ENCODE data around the gene PLCXD3.

The PLCXD3 gene

DNA sequence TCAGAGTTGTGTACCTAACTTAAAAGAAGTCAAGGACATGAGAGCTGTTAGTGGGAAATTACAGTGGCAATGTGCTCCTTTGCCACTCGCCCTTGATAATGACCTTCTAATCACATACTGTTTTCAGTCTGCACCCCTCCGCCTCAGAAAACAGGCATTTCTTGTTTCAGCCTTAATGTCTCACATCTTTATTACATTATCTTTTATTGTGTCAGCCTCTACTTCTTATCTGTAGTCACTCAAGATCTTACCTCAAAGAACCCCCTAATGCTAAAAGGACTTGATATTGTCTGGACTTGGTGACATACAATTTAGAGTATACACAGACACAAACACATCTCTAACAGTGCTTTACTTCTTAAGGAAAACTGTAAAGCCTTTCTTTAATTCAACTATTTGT lies 97.9 kb downstream of the PLCXD3 start:
- DNase-seq: no peak

DNA sequence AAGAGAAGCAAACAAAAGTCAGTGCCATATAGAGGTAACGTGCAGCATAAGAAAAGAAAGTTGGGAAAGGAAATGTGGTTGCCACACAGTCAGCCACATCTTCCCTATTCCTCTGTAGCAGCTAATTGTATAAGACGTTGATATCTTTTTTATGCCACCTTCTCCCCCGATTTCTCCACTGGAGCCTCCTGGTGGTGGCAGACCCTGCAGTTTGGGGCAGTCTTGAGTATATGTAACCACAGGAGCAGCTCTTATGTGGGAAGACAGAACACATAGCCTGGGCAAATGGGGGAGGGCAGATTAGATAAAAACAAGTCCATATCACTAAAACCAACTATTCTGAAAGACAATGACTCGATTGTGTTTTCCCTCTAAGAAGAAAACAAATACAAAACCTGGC lies 99.7 kb downstream of the PLCXD3 start:
- no peak for DNase-seq

DNA sequence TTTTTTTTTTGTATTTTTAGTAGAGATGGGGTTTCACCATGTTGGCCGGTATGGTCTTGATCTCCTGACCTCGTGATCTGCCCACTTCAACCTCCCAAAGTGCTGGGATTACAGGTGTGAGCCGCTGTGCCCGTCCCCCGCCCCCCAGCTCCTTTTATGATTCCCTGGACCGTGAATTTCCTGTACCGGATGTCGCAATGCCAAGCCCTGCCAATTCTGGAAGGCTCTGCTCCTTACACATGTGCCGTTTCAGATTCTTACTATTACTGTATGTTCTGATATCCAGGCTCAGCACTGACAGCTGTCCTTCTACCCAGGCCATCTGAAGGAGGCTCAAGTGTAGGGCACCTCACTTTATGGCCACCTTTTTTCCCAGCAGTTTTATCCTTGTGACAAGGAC lies 100.1 kb downstream of the PLCXD3 start:
- DNase-seq: no peak

DNA sequence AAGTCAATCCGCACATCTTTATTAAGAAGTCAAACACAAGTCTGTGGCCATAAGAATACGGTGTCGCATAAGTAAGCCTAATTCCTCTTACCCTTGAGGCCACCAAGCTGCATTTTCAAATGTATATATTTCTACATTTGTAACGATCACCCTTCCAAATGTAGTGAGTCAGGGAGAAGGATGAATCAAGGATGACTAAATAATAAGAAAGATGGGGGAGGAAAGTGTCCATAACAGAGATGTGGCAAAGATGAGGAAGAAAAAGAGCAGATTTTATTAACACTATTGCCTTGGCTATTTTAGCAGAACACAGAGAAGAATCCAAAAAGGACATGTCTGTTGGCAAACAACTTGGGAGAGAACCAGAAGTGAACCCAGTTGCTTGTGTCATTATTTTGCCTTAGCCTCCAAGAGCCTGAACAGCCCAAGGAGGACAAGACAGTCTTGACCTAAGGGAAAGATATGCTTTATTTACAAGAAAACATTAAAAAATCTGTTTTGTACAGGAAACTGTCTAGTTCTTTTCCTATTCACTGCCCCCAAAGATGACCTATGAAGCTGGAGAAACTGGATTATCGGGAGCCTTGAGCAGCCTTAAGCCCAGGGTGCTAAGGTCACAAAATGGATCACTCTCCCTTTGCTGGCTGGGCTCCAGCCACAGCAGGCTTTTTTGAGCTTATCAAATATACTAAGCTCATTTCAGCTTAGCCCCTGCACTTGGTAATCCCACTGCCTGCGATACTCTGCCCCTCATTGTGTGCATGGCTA lies 101.5 kb downstream of the PLCXD3 start:
- DNase-seq: no peak

DNA sequence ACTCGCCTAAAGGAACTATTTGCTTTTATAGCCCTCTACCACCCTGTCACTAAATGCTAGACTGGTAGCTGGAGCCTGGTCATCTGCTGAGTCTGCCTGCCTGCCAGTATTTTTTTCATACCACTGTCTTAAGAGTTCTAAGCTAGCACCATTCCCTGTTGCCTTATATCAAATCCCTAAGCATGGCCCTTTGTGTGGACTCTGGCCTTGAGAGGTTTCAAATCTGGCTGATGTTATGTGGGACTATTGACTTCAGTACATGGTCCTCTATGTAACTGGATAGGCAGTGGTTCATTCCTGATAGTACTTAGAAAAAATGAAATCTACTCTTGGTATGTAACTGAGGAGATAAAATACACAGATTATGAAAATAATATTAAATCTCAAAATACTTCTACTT lies 103.5 kb downstream of the PLCXD3 start:
- DNase-seq: no peak

DNA sequence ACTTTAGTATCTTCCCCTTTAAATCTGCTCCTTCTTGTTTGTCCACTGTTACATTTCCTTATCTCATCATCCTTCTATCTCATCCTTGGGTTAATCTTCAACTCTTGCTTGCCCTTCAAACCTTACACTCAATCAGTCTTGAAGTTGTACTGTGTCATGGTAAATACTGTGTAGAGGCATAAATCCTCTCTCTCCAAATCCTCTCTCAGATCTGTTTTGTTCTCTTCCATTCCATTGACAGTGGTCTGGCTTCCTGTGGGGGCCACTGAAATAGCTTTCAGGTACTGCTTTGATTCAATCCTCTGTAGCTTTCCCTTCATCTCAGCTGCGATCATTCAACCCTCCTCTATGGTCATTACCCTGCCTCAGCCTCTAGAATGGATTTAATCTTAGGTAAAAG lies 104.0 kb downstream of the PLCXD3 start:
- DNase-seq: no peak

DNA sequence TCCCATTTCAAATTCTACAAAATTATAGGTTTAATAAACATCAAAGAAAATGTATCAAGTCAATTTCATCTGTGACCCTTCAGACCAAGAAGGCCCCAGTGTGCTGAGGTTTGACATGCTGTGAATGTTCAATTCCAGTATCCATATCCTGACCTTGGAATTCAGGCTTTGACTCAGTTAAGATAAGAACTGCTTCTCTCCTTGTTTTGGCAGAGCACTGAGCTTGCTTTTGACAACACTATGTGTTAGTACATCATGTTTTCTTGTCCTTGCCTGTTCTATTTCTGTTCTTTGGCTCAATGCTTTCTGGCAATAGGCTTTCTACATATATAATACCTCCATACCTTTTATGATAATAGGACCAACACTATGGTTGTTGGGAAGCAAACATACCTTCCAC lies 105.6 kb downstream of the PLCXD3 start:
- DNase-seq: no peak

DNA sequence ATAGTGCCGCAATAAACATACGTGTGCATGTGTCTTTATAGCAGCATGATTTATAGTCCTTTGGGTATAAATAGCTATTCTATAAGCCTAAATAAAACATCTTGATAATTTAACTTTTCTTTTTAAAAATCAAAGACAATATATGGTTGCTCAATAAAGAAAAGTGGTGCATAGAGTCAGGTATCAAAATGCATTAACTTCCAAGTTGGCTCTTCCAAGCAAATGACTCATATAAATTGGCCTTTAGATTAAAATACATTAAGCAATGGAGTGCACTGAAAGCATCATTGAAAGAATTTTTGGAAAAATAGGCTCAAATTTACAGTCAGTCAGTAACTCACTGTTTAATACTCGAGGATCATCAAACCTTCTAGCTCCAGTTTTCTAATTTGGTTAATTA lies 106.6 kb downstream of the PLCXD3 start:
- DNase-seq: no peak

DNA sequence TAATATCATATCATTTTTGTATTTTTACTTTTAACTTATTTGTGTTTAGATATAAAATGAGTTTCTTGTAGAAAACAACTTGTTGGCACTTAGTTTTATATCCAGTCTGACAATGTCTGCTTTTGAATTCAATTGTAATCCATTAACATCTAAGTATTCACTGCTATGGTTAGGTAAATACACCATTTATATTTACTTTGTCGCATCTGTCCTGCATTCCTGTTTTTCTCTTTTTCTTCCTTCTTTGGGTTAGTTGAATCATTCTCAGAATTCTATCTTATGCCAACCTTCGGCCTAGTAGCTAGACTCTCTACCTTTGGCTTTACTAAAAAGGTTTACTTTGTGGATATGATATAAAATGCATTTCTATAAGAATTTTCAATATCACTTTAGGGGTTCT lies 107.6 kb downstream of the PLCXD3 start:
- DNase-seq: no peak

DNA sequence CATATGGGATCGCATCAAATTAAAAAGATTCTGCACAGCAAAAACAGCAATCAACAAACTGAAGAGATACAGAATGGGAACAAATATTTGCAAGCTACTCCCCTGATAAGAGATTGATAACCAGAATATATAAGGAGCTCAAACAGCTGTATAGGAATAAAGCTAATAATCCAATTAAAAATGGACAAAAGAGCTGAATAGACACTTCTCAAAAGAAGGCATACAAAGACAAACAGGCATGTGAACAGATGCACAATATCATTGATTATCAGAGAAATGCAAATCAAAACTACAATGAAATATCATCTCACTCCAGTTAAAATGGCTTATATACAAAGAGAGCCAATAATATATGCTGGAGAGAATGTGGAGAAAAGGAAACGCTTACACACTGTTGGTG lies 110.6 kb downstream of the PLCXD3 start:
- DNase-seq: no peak

DNA sequence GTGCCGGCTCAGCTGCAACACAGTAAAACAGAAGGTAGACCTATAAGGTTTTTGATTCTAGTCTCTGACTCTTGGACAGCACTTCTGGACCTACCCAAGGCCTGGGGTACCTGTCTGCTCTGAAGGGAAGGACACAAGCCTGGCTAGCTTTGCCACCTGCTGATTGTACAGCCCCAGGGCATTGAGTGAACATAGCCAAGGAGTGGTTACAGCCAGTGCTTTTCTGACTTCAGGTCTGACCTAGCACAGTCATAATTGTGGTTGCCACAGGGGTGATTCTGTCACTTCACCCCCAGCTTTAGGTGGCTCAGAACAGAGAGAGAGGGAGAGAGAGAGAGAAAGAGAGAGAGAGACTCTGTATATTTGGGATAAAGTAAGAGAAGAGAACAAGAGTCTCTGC lies 118.4 kb downstream of the PLCXD3 start:
- DNase-seq: no peak

DNA sequence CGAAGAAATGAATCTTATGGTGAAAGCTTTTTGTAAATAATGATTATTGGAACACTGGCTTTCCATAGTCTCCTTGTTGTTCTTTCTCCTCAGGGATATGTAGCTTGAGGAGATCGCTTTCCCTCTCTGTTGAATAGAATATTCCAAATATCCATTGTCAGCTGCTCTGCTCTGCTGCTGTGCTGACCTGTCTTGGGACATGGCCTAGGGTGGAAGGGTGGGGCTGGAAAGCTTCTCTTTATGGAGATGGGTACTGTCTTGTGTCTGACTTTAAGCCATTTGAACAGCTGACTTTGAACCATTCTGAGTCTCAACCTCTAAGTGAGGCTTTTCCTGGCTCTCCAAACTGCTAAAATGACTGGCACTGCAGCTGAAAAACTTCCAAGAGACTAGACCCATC lies 135.8 kb downstream of the PLCXD3 start:
- no peak for DNase-seq

DNA sequence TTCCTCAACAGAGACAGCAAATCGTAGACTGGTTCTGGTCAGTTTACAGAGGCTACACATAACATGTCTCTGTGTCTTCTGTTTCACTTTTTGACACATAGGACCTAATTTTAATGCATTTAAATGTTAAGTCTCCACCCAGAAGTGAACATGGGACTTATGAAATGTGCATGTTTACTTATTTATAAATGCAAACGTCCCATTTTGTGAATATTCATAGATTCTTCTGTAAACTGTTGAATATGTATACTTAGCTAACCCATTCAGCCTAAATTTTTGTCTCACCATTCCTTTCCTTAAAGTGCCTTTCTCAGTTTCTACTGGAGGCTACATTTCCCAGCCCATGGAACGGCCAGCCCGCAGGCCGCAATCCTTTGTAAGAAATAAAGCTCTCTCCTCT lies 137.2 kb downstream of the PLCXD3 start:
- DNase-seq: no peak

DNA sequence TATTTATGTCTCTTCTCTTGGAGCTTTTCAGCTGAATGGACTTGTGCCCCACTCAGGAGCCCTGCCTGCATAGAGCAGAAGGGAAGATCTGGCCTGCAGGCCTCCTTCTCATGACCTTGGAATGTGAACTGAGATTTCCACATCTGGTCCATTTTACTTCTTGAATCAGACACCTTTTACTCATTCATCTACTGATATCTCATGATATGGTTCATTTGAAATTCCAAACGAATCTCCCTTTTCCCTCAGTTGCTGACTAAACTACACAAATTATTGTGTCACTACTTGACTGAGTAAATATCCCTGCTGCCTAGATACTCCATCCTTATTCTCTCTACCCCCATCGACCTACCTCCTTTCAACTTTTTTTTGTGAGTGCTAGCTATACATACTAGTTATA lies 138.7 kb downstream of the PLCXD3 start:
- no peak for DNase-seq

DNA sequence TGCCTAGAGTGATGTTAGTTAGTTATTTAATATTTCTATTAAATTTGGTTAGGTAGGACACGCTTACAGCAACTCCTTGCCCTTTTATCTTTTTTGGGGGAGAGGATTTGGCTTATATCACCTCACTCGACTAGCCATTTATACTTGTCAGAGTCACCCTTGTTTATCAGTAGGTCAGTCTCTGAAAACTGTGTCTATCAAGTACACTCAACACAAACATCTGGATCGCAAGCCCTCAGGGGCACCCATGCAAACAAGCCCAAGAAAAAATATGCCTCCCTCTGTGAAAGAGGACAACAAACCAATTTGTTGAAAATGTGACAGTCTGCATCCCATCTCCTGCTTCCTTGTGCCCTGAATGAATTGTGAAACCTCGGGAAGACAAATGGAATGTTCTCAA lies 139.9 kb downstream of the PLCXD3 start:
- DNase-seq: no peak

DNA sequence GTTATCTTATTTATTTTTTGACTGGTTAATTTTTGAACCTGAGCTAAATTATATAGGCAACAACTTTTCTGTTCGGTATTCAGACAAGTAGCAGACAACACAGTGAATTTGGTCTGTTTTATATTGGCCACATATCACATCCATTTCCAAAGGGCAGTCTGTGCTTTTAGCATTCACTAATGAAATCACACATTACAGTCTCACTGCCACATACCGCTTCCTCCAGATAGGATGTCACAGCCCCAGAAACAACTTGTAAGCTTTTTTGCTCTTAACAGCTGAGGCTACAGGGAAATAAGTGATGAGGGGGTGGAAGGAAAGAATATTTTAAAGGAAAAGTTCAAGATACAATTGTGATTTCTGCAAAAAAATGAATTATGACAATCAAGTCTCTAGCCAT lies 140.6 kb downstream of the PLCXD3 start:
- no peak for DNase-seq

DNA sequence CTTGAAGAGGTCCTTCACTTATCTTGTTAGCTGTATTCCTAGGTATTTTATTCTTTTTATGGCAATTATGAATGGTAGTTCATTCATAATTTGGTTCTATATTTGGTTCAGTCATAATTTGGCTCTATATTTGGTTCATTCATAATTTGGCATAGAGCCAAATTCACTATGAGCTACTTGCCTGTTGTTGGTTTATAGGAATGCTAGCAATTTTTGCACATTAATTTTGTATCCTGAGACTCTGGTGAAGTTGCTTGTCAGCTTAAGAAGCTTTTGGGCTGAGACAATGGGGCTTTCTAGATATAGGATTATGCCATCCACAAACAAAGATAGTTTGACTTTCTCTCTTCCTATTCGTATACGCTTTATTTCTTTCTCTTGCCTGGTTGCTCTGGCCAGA lies 142.2 kb downstream of the PLCXD3 start:
- DNase-seq: no peak

DNA sequence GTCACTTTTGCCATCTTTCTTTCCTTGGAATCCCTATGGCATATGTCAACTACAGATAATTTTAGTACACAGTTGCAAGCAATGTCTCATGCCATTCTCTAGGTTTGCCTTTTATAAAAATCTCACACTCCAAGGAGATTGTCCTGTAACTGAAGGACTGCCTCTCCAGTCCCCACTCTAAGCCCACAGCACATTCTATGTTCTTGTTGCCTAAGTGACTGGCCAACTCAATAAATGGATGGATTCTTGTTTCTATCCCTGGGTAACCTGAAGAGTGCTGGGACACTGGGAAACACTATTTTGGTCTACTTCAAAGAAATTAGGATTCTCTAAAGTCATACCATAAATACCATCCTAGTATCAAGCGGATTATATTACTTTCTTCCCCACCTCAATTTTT lies 145.0 kb downstream of the PLCXD3 start:
- DNase-seq: no peak

DNA sequence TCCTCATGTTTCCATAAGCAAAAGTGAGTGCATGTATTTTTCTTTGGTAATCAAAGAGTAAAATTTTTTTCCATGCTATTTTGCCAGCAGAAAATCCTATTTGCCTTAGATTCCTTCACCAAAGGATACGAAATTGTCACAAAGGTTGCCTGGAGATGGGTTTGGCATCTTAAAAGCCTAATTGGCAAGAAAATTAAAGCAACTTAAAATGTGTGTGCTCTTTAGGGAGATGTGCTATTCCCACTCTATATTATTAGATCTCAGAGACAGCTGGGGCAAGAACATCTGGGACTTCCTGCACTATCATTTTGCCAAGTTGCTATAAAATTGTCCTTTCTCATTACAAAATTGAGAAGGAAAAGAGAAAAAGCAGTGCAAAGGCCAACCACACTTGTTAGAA lies 146.1 kb downstream of the PLCXD3 start:
- DNase-seq: no peak

DNA sequence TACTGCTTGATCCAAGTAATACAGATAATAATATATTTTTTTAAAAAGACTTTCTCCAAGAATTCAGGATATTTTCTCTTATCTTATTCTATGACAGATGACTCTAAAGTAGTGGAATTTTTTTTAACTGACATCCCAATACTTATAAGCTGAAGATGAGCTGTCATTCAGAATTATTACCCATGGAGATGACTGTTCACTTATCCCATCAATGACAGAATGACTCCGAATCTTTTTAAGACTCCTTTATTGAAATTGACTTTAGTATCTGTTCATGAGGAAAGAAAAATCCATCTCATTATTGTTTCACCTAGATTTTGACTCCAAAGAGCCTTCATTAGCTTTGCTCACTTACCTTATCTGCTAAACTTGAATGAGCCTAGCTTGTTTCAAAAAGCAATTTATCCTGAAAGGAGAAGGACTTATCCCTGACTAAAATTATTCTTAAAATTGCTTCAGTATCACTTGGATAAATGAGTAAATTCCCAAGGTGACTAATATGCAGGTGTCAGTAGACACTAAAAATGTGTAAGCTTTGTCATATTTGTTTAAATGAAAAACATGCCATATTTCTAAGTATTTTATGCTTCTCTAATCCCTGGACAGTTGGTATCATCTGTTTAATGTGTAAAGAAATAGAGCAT lies 146.9 kb downstream of the PLCXD3 start:
- DNase-seq: no peak

DNA sequence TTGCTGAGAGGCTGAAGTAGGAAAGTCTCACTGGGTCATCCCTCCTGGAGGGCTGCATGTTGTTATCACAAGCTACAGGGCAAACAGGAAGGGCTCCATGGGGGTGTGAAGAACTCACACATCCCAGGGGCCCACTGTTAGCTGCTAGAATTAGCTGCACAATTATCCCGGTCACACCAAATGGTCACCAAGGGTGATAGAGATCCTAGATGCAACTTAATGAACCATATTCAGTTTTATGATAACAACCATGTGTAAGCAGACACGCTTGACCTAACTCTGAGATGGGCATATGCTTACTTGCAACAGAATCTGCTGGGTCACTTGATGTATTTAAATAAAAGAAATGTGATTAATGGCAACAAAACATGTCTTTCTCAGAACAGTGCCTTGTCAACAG lies 153.6 kb downstream of the PLCXD3 start:
- no peak for DNase-seq

DNA sequence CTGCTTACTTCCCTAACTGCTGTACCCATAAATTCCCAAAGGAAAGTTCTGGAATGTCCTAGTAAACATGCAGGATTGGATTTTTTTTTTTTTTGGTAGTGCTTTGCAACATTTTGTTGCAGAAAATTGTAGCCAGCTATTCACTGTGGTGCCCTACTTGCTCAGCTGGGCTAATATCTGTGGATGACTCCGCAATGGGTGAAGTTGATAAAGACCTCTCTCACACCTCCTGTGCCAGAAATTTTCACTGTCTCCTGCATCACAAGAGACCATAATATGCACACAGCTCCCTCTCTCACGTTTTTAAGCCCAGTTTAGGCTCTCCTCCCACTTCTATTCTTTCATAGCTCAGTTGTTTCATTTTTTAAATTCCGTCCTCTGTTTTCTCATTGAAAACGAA lies 160.6 kb downstream of the PLCXD3 start:
- no peak for DNase-seq

DNA sequence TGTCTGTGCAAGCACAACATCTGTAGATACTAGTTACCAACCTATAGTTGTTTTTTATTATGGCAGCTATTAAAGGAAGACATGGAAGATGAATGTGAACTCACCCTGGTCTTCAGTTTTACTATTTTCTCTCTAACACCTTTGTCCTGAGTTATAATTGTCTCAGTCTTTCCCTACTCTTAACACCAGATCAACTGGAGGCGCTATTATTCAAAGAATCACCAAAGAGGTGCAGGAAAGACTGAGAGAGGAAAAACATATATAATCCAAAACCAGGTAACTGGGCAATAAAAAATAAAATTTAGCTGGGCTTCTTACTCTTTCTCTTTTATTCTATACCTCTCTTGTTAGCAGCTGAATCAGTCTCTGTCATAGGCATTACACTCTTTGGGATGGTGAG lies 162.8 kb downstream of the PLCXD3 start:
- no peak for DNase-seq

DNA sequence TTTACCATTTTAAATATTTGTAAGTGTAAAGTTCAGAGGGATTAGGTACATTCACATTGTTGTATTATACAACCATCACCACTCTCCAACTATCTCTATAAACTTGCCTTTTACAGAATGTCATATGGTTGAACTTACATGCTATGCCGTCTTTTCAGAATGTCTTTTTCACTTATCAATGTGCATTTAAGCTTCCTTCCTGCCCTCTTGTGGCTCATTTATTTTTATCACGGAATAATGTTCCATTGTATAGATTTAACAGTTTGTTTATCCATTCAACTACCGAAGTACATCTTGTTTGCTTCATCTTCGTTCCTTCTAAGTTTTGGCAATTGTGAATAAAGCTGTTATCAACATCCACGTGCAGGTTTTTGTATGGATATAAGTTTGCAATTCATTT lies 163.8 kb downstream of the PLCXD3 start:
- no peak for DNase-seq

DNA sequence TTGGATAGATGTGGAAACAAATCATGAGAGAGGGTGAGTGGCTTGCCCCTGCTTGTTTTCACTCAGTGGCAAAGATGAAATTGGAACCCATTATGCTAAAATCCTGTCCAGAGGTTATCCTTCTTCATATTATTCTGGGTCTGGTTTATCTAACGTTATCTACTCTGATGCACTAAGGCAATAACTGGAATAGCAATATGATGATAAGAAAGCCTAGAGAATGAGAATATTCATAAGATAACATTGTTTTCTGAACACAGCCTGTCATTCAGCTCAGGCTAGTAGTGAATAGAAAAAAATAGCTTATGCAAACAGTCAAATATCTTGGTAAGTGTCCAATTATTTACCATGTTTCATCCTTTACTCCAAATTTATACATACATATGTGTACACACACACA lies 165.1 kb downstream of the PLCXD3 start:
- no peak for DNase-seq
